Activated T-cell treated with anti-CD3 and anti-CD28 coated beads, Interleukin-2, amount 50 U/mL, for 24 hours (primary cell): ENCODE measurements around the gene SIGLEC6.

ENCODE experiments used
- DNase-seq: peaks from one replicate; pipeline ENCODE4 v3.0.0-alpha.2; 2020
- H3K27ac Mint-ChIP-seq: 2 replicates; pipeline ENCODE4 v1.8.0; 2020; ENCODE audit warnings: mild to moderate bottlenecking, mixed read lengths
- H3K27me3 Mint-ChIP-seq: 2 replicates; pipeline ENCODE4 v1.8.0; 2020; ENCODE audit warnings: mixed read lengths
- H3K36me3 Mint-ChIP-seq: 2 replicates; pipeline ENCODE4 v1.8.0; 2020; ENCODE audit warnings: low read depth, mixed read lengths
- H3K4me1 Mint-ChIP-seq: 2 replicates; pipeline ENCODE4 v1.8.0; 2020; ENCODE audit warnings: low read depth, mixed read lengths
- H3K4me3 Mint-ChIP-seq: 2 replicates; pipeline ENCODE4 v1.8.0; 2020; ENCODE audit warnings: mild to moderate bottlenecking, moderate library complexity, mixed read lengths
- H3K9me3 Mint-ChIP-seq: 2 replicates; pipeline ENCODE4 v1.8.0; 2020; ENCODE audit warnings: mixed read lengths

SIGLEC6 gene

GRCh38 chr19:51541458-51542357 is 10.2 kb upstream of the SIGLEC6 start:
- H3K4me3 Mint-ChIP-seq, result no peak overlapping the region
- H3K9me3 Mint-ChIP-seq, result peaks cover 2% of the 10 kb centered on the region
- no peaks in the 10 kb centered on the region for H3K36me3 Mint-ChIP-seq
- peaks cover 77% of the 10 kb centered on the region for H3K27me3 Mint-ChIP-seq
- no peak for DNase-seq
- H3K27ac Mint-ChIP-seq, result no peak overlapping the region
- H3K4me1 Mint-ChIP-seq, result peaks cover 6% of the 10 kb centered on the region

DNA sequence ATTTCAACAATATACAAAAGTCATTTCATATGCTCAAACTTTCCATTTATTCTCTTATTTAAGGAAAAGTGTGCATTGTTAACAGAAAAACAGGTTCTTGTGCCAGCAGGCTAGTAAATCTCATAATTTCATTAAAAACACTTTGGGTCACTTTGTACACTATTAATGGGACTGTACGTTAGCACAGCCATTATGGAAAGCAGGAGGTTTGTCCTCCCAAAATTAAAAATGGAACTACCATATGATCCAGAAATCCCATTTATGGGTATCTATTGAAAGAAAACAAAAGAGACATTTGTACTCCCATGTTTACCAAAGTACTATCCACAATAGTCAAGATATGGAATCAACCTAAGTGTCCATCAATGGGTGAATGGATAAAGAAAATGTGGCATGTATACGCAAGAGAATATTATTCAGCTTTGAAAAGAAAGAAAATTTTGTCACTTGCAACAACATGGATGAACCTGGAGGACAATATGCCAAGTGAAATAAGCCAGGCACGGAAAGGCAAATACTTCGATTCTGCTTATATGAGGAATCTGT is 8.4 kb upstream of the SIGLEC6 start:
- H3K27ac Mint-ChIP-seq, result no peak overlapping the region
- DNase-seq, result no peak
- peaks cover 2% of the 10 kb centered on the region for H3K9me3 Mint-ChIP-seq
- H3K36me3 Mint-ChIP-seq, result no peaks in the 10 kb centered on the region
- H3K4me1 Mint-ChIP-seq, result no peaks in the 10 kb centered on the region
- H3K4me3 Mint-ChIP-seq, result no peak overlapping the region
- H3K27me3 Mint-ChIP-seq, result peaks cover 75% of the 10 kb centered on the region

GRCh38 chr19:51535535-51535934 is 4.1 kb upstream of the SIGLEC6 start:
- Mint-ChIP-seq H3K27me3 (peaks cover 75% of the 10 kb centered on the region), H3K4me3 (no peak overlapping the region), H3K27ac (no peak overlapping the region), H3K36me3 (no peaks in the 10 kb centered on the region), H3K9me3 (peaks cover 2% of the 10 kb centered on the region), H3K4me1 (peaks cover 5% of the 10 kb centered on the region)
- DNase-seq, result no peak

- no peaks in the 10 kb centered on the region for H3K36me3 Mint-ChIP-seq
- DNase-seq, result no peak
- peaks cover 71% of the 10 kb centered on the region for H3K27me3 Mint-ChIP-seq
- H3K4me3 Mint-ChIP-seq, result no peak overlapping the region
- H3K4me1 Mint-ChIP-seq, result peaks cover 5% of the 10 kb centered on the region
- no peaks in the 10 kb centered on the region for H3K9me3 Mint-ChIP-seq
- H3K27ac Mint-ChIP-seq, result no peak overlapping the region
Measured at GRCh38 chr19:51530616-51531015, 854 bp downstream of the SIGLEC6 start.

DNA sequence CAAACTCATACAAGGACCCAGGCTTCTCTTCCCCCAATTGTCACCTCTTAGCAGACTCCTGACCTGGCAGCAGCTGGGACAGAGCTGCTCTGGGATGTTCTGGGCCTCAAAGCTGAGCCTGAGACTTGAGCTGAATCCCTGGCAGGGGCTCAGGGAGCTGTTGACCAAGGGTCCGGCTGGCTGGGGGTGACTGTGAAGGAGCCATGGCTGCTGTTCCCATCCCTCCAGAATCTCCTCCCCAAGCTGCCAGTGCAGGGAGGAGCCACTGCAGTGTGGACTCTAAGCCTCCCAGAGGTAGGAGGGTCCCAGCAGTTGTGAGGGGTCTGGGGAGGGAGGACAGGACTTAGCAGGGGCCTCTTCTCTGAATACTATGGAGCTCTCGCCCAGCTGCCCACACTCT is 2.2 kb downstream of the SIGLEC6 start:
- Mint-ChIP-seq H3K4me3 (no peak overlapping the region), H3K27ac (no peak overlapping the region), H3K36me3 (no peaks in the 10 kb centered on the region), H3K27me3 (peaks cover 66% of the 10 kb centered on the region), H3K9me3 (no peaks in the 10 kb centered on the region), H3K4me1 (peaks cover 5% of the 10 kb centered on the region)
- no peak for DNase-seq

GRCh38 chr19:51525651-51526050 is 5.8 kb downstream of the SIGLEC6 start:
- Mint-ChIP-seq H3K9me3 (no peaks in the 10 kb centered on the region), H3K4me1 (peaks cover 3% of the 10 kb centered on the region), H3K27me3 (peaks cover 60% of the 10 kb centered on the region), H3K36me3 (no peaks in the 10 kb centered on the region), H3K4me3 (no peak overlapping the region), H3K27ac (no peak overlapping the region)
- no peak for DNase-seq

DNA sequence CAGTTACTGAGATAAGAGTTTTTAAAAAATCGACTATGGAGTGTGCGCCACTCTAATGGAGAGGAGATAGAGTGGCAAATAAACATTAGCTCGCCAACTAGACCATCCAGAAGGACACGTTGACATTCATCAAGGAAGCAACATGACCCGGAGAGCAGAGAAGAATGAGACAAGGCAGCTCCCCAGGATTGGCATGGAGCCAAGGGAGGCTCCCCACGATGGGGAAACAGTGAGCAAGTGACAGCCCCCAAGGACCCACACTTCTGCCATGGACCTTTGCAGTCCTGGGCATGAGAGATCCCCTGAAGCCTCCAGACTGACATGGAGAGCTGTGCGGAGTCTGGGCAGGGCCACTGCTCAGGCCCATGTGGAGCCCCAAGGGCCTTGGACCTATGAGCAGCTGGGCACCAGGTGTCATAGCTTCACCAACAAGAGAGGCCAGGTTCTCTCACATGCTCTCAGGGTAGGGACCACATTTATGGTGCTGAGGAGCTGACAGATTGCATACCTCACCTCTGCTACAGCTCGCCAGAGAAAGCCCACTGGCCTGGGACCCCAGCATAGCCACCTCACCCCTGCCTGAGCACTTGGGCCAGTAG is 6.7 kb downstream of the SIGLEC6 start:
- no peak overlapping the region for H3K27ac Mint-ChIP-seq
- peaks cover 3% of the 10 kb centered on the region for H3K4me1 Mint-ChIP-seq
- H3K36me3 Mint-ChIP-seq, result no peaks in the 10 kb centered on the region
- no peak for DNase-seq
- H3K4me3 Mint-ChIP-seq, result no peak overlapping the region
- no peaks in the 10 kb centered on the region for H3K9me3 Mint-ChIP-seq
- H3K27me3 Mint-ChIP-seq, result peaks cover 56% of the 10 kb centered on the region

- no peaks in the 10 kb centered on the region for H3K36me3 Mint-ChIP-seq
Measured at GRCh38 chr19:51521781-51522180, 9.7 kb downstream of the SIGLEC6 start.

DNA sequence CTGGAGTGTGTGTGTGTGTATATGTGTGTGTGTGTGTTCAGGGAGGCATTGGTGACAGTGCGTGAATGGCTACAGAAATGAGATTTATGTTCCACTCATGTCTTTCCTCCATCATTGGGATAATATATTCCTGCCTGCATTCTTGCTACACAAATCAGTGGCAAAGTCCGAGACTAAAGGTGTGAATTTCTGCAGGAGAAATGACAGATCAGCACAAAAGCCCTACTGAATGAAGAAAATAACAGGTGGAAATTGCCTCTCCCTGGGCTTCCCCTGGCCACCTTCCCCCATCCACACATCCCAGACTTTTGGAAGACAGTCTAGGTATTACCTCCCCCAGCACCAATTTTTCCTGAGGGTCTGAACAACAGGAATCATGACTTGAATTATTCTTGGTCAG is 10.1 kb downstream of the SIGLEC6 start:
- Mint-ChIP-seq H3K4me3 (no peak overlapping the region), H3K27me3 (peaks cover 48% of the 10 kb centered on the region), H3K27ac (no peak overlapping the region), H3K4me1 (peaks cover 9% of the 10 kb centered on the region), H3K36me3 (no peaks in the 10 kb centered on the region), H3K9me3 (no peaks in the 10 kb centered on the region)
- no peak for DNase-seq

More at GRCh38 chr19:51521781-51522180, 9.7 kb downstream of the SIGLEC6 start:
- Mint-ChIP-seq H3K4me1 (peaks cover 9% of the 10 kb centered on the region), H3K9me3 (no peaks in the 10 kb centered on the region), H3K27me3 (peaks cover 45% of the 10 kb centered on the region), H3K4me3 (no peak overlapping the region), H3K27ac (no peak overlapping the region)
- DNase-seq, result no peak

DNA sequence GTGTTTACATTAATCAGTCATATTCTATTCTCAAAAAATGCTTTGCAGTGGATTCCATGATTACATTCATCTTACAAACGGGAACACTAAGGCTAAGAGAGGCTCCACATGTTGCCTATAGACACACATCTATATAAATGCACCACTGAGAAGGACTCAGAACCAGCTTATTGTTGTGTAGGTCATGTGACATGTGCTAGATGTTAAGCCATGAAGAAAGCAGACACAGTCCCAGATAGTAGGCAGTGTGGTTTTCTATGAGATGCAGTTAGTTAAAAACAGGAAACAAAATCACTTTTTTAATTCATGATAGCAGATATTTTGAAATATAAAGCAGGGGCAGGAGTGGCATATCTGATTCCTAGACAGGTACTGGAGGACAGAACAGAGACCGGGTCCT is 10.7 kb downstream of the SIGLEC6 start:
- Mint-ChIP-seq H3K27me3 (peaks cover 48% of the 10 kb centered on the region), H3K4me1 (peaks cover 9% of the 10 kb centered on the region), H3K36me3 (no peaks in the 10 kb centered on the region), H3K4me3 (no peak overlapping the region), H3K27ac (no peak overlapping the region), H3K9me3 (no peaks in the 10 kb centered on the region)
- DNase-seq, result no peak

DNA sequence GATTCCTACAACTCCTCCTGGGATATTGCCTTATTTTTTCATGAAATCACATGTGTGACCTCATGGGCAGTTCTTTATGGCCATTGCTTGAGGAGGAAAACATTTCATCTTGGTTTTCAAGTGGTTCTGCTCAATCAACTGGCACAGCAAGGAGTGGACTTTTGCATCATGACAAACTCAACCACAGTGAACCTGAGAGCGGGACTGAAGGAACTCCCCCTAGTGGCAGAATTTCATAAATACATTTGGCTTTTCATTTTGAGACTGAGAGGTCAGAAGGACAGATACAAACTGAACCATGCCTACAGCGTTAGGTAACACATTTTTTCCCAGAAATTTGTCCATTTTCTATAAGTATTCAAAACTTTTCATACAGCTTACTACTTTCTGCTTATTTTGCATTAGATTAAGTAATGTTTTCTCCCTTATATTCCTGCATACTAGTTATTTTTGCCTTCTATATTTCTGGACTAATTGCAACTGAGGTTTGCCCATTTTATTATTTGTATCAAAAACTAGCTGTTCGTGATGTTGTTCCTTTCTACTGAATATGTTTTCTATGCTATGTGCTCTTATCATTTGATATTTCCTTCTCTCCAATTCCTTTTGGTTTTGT is 16.5 kb downstream of the SIGLEC6 start:
- no peaks in the 10 kb centered on the region for H3K36me3 Mint-ChIP-seq
- no peak for DNase-seq
- H3K27me3 Mint-ChIP-seq, result peaks cover 43% of the 10 kb centered on the region
- H3K4me1 Mint-ChIP-seq, result peaks cover 24% of the 10 kb centered on the region
- H3K9me3 Mint-ChIP-seq, result no peaks in the 10 kb centered on the region
- H3K27ac Mint-ChIP-seq, result no peak overlapping the region
- H3K4me3 Mint-ChIP-seq, result no peak overlapping the region

DNA sequence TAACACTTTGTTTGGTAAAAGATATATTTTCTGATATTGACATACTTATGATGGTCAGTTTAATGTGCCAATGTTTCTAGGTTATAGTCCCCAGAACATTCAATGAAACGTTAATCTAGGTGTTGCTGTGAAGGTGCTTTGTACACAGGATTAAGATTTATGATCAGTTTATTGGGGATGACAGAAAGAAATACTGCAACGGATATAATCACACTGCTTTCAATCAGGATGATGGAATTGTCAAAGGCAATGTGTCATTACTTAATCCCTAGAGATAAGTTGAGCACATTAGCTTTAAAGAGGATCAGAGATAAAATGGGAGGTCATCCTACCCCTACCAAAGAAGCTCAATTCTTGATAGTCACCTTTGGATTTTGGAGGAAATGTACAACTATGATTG is 17.5 kb downstream of the SIGLEC6 start:
- Mint-ChIP-seq H3K4me1 (peaks cover 24% of the 10 kb centered on the region), H3K4me3 (no peak overlapping the region), H3K27ac (no peak overlapping the region), H3K27me3 (peaks cover 41% of the 10 kb centered on the region), H3K9me3 (no peaks in the 10 kb centered on the region), H3K36me3 (no peaks in the 10 kb centered on the region)
- DNase-seq, result no peak

DNA sequence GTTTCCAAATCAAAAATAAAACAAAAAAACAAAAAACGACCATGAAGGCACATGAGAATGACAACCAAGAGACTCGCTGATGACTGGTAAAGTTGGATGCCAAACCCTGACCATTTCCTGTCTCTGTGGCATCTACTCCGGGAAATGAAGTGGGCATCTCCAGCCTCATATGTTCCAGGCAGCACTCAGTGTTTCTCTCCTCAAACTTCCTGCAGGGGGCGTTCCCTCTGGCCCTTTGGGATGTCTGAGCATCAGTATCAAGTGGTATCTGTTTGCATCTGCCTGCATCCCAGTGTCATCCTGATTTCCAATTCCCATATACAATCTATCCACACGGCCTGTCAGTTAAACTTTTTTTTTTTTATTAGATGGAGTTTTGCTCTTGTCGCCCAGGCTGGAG is 20.1 kb downstream of the SIGLEC6 start:
- H3K36me3 Mint-ChIP-seq, result no peaks in the 10 kb centered on the region
- peaks cover 19% of the 10 kb centered on the region for H3K4me1 Mint-ChIP-seq
- H3K27me3 Mint-ChIP-seq, result peaks cover 33% of the 10 kb centered on the region
- H3K27ac Mint-ChIP-seq, result no peak overlapping the region
- no peaks in the 10 kb centered on the region for H3K9me3 Mint-ChIP-seq
- no peak for DNase-seq
- H3K4me3 Mint-ChIP-seq, result no peak overlapping the region

DNA sequence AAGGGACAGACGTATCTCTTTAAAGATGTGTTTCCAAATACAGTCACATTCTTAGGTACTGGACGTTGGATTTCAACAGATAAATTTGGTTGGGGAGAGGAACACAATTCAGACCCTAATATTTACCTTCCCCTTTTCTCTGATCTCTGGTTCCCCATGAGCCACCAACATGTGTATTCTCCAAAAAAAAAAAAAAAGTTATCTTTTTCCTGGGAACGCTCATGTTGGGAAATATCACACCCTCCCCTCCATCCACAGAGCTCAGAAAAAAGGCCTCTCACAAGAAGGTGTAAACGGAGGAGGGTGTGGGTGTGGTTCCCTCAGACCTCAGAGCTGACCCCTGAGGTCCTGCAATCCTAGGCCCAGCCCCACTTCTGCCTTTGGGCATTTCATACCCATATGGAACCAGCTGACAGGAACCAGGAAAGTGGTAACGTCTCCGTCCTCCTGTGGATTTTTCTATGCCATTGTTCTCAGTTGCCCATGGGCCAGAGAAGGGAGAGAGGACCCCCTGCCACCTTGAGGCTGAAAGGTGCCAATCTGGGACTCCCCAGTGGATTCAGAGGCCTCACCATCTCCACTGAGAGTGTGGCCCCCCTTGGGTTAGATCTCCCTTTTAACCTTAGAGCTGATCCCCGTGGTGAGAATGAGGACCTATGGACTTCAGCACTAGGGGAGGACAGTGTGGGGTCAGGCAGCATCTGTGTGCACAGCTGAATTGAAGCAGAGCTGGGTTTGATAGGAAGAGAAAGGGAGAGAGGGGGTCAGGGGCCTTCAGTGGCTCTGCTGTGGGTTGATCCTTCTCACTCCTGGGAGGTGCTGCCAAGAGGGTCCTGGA is 21.4 kb downstream of the SIGLEC6 start:
- Mint-ChIP-seq H3K4me3 (no peak overlapping the region), H3K27ac (no peak overlapping the region), H3K36me3 (no peaks in the 10 kb centered on the region), H3K4me1 (peaks cover 16% of the 10 kb centered on the region), H3K9me3 (no peaks in the 10 kb centered on the region), H3K27me3 (peaks cover 33% of the 10 kb centered on the region)
- no peak for DNase-seq
